Psoas muscle (tissue), 8 donors: ENCODE data around the gene GAN. TPM values are rescaled to one million over a fixed set of nuclear protein-coding genes. Genes with fewer than 3 reads are reported as not detected.

Source experiments
- ATAC-seq, 4 donors: fragments of 200-7000 bp; cut with Tn5 transposase; one replicate each; pipeline ENCODE4 v1.9.1; 2020; ENCODE audit warnings: moderate library complexity in 3 of 4, mild to moderate bottlenecking in 2 of 4
- DNase-seq, 2 donors: peaks; one replicate each; pipeline ENCODE4 v3.0.0-alpha.2; 2020
- H3K27ac ChIP-seq: fragments of 200-600 bp; one replicate; pipeline ENCODE4 v1.8.0; 2022
- H3K27me3 ChIP-seq, 3 donors: fragments of 200-600 bp in 1 of 3; one replicate each; pipeline versions ENCODE4 v1.6.1 to v1.8.0; 2013 to 2022; ENCODE audit warnings: low read length in 2 of 3, mild to moderate bottlenecking in 2 of 3, moderate library complexity in 1 of 3; ENCODE audit not compliant: insufficient read depth in 3 of 3
- H3K36me3 ChIP-seq, 2 donors: fragments of 200-600 bp in 1 of 2; one replicate each; pipeline versions ENCODE4 v1.6.1 to v1.8.0; 2013 to 2022; ENCODE audit warnings: low read depth in 1 of 2, mild to moderate bottlenecking in 1 of 2, moderate library complexity in 1 of 2; ENCODE audit not compliant: insufficient read depth in 1 of 2
- H3K4me1 ChIP-seq: fragments of 200-600 bp; one replicate; pipeline ENCODE4 v1.8.0; 2022
- H3K4me3 ChIP-seq: fragments of 200-600 bp; one replicate; pipeline ENCODE4 v1.8.0; 2022; ENCODE audit warnings: mild to moderate bottlenecking
- H3K9me3 ChIP-seq: fragments of 200-600 bp; one replicate; pipeline ENCODE4 v1.8.0; 2022
- WGBS, 3 donors: extraction: QIAGEN DNeasy Blood & Tissue Kit; methylation state at CpG; one replicate each; pipeline versions ENCODE4 v1.1.6 to v1.1.7; 2013; 5-methylcytosine and 5-hydroxymethylcytosine counted together
- intact Hi-C, 2 donors: fragments of 100-400 bp; cut with DNase I; formaldehyde crosslinking; loops; one replicate each; pipeline versions ENCODE4 v1.11.0 to v1.14.2; 2022
- polyA plus RNA-seq, 3 donors: library from polyadenylated mRNA; stranded (reverse); fragments of 200-250 nt; gene quantifications; one replicate each; pipeline ENCODE4 v1.2.3, GENCODE V29; 2013
- total RNA-seq, 4 donors: library from RNA; stranded (reverse); fragmentation: NEBNext Ultra II Directional in 2 of 4; extraction: Animal tissue kit (Norgen Biotek cat#: 25700) in 2 of 4; gene quantifications; one replicate each; pipeline versions ENCODE4 v1.2.1 to v1.2.4, GENCODE V29; 2021 to 2023
- TF ChIP-seq, protein P1 (sequence below): fragments of 200-600 bp; IDR thresholded peaks from one replicate; pipeline ENCODE4 v1.8.0; 2022; ENCODE audit warnings: antibody characterized with exemption
- donor health status: healthy with polysubstance abuse.
- donor health status: DM: no; HTN: no; CAD: no; lungs with moderate emphysema.
- donor health status: Bipolar disorder and iron deficiency.
- donor health status: healthy.
- donor health status: DM: yes; HTN: yes; CAD: no.
- donor health status: DM: no; HTN: no; CAD: no.
- donor health status: DM: no; HTN: no; CAD: no.
- donor health status: DM: yes; HTN: yes; CAD: no.

GAN gene
- total and polyA plus RNA-seq, 7 donors = 1.0 to 8.3 (median 5.5) TPM

DNA sequence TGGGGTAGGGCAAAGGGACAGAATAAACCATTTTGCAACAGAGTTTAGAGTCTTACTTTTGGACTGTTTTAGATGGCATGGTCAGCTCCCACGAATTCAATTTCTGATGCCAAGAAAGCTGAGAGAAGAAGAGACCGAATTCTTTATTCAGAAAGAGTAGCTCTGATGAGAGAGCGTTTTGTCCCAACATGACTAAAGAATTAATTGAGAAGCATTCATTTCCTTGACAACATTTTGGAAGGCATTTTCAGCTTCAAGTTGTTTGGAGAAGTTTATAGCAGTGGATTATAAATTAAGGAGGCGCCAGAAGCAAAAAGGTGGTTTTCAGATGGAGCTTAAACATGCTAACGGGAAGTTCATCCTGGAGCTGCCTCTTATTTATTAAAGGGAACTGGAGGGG, 12.2 kb downstream of the GAN start:
- intact Hi-C loops = no loop called here
- H3K27me3 ChIP-seq = no peaks in the 10 kb centered on the region
- no peak overlapping the region for H3K4me3 ChIP-seq
- H3K27ac ChIP-seq = no peak overlapping the region
- H3K9me3 ChIP-seq = no peaks in the 10 kb centered on the region
- 83 to 88% (median 85%) methylated on average over 5 of the region's 5 CpGs for WGBS, 3 donors
- TF ChIP-seq, protein P1, sequence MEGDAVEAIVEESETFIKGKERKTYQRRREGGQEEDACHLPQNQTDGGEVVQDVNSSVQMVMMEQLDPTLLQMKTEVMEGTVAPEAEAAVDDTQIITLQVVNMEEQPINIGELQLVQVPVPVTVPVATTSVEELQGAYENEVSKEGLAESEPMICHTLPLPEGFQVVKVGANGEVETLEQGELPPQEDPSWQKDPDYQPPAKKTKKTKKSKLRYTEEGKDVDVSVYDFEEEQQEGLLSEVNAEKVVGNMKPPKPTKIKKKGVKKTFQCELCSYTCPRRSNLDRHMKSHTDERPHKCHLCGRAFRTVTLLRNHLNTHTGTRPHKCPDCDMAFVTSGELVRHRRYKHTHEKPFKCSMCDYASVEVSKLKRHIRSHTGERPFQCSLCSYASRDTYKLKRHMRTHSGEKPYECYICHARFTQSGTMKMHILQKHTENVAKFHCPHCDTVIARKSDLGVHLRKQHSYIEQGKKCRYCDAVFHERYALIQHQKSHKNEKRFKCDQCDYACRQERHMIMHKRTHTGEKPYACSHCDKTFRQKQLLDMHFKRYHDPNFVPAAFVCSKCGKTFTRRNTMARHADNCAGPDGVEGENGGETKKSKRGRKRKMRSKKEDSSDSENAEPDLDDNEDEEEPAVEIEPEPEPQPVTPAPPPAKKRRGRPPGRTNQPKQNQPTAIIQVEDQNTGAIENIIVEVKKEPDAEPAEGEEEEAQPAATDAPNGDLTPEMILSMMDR = no peak
- H3K4me1 ChIP-seq = no peaks in the 10 kb centered on the region
- no peaks in the 10 kb centered on the region for H3K36me3 ChIP-seq
- ATAC-seq (no peak), DNase-seq (no peak)

DNA sequence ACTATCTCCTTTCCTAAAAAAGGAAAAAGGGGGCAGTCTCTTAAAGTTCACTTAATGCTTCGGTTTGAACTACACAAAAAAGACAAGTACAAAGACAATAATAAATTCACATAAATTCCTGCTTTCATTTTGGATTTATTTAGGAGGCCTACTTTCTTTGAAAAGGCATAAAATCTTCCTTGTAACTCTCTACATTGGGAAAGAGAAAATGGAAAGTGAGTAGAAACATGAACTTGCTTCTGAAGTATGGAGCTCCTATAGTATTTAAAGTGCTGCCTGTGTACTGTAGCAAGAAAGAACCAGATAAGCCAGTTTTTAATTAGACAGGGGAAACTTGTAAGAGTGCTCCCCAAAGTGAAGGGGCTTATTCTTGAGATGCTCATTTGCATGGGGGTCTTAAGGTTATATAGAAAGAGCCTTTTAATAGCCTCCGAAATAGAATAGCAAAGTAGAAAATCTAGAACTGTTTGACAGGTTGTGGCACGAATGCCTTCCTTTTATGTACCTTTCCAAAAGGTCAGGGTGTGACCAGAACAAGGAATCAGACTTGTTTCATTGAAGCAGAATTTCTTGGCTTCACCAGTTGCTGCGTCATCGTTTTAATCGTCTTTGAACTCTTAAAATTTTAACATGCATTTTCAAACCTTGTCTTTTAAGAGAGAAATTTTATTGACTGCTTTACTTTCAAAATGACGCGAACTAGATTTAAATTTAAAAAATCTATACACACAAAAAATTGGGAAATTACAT, 12.9 kb downstream of the GAN start:
- Histone ChIP-seq H3K4me3 (no peak overlapping the region), H3K27me3 (no peaks in the 10 kb centered on the region), H3K27ac (no peak overlapping the region), H3K9me3 (no peaks in the 10 kb centered on the region), H3K36me3 (no peaks in the 10 kb centered on the region), H3K4me1 (no peaks in the 10 kb centered on the region)
- ATAC-seq (no peak), DNase-seq (no peak)
- intact Hi-C loops = no loop called here
- TF ChIP-seq, protein P1 = no peak
- 75 to 86% (median 78%) methylated on average over 8 of the region's 8 CpGs for WGBS, 3 donors

DNA sequence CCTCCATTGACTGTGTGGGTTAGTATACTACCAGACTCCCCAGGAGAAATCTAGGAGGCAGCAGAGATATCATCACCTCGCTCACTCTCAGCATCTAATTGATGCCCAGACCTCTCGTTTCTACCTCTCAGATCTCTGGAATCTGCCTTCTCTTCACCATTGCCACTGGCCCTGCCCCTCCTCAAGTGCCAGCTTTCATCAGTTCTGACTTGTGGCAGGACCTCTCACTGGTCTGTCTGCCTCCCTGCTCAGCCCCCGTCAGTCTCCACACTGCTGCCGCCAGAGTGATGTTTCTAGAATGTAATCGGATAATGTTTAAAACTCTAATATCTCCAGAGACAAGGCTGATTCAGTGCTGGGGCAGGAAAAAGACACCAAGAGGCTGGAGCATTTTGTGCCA, 15.2 kb downstream of the GAN start:
- ATAC-seq = no peak
- no peak for DNase-seq
- Histone ChIP-seq H3K27me3 (no peaks in the 10 kb centered on the region), H3K4me1 (no peaks in the 10 kb centered on the region), H3K4me3 (no peak overlapping the region), H3K9me3 (no peaks in the 10 kb centered on the region), H3K27ac (no peak overlapping the region), H3K36me3 (no peaks in the 10 kb centered on the region)
- WGBS, 3 donors = 78 to 92% (median 91%) methylated on average over 5 of the region's 5 CpGs
- intact Hi-C loops = no loop called here
- TF ChIP-seq, protein P1 = no peak

DNA sequence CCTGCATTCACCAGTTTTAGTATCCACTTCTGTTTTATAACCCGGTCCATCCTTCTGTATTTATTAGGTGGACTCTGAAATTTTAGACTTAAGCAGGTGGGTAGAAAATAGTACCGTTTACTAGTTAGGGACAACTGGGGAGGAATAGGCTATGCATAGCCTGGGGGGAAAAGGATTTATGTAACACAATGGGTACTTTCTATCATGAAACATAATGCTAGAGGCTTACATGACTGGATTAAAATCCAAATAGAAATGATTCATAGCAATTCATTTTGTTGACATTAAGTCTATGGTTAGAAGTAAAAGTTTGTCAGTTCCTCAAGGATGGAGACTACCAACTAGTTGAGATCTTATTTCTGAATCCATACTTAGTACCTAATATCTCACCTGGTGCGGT, 18.6 kb downstream of the GAN start:
- Histone ChIP-seq H3K9me3 (no peaks in the 10 kb centered on the region), H3K27me3 (no peaks in the 10 kb centered on the region), H3K27ac (no peak overlapping the region), H3K36me3 (no peaks in the 10 kb centered on the region), H3K4me1 (no peaks in the 10 kb centered on the region), H3K4me3 (no peak overlapping the region)
- 90 to 98% (median 95%) methylated on average over 3 of the region's 3 CpGs for WGBS, 3 donors
- DNase-seq (no peak), ATAC-seq (no peak)
- TF ChIP-seq, protein P1 = no peak
- intact Hi-C loops = no loop called here

DNA sequence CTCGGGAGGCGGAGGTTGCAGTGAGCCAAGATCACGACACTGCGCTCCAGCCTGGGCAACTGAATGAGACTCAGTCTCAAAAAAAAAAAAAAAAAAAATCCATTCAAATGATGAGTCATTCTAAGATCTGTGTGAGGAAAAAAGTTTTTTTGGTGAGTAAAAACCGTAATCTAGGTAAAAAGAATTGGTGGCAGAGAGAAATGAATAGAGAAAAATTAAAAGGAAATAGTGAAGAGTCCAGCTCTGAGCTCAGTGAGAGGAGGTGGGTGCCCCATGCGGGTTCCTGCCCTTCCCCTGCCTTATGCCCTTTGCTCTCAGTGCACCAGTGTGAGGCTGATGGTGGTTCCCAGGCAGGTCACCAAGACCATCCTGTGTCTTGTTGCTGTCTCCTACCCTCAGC, 20.9 kb downstream of the GAN start:
- Histone ChIP-seq H3K9me3 (no peaks in the 10 kb centered on the region), H3K27ac (no peak overlapping the region), H3K36me3 (no peaks in the 10 kb centered on the region), H3K27me3 (no peaks in the 10 kb centered on the region), H3K4me3 (no peak overlapping the region), H3K4me1 (no peaks in the 10 kb centered on the region)
- 90 to 98% (median 98%) methylated on average over 6 of the region's 6 CpGs for WGBS, 3 donors
- no peak for ATAC-seq
- intact Hi-C loops = no loop called here
- TF ChIP-seq, protein P1 = no peak
- no peak for DNase-seq
